Activated effector memory CD4-positive, alpha-beta T cell treated with Interleukin-2 at 50 U/mL for 16 hours (primary cell): Measurements from ENCODE around the gene GTF3C5.
"Not testable (repeated sequence)": the region's sequence is repeated elsewhere in the genome, so short reads cannot be mapped to it uniquely, and the experiment has no call there.

Source experiments
- DNase-seq: peaks from one replicate; pipeline ENCODE4 v3.0.0-alpha.2; 2020

The GTF3C5 gene

GRCh38 chr9:133031496-133031911 is 707 bp downstream of the GTF3C5 start:
- no peak for DNase-seq

GRCh38 chr9:133032171-133032570 is 1.4 kb downstream of the GTF3C5 start:
- no peak for DNase-seq

GRCh38 chr9:133035669-133036068 is 4.9 kb downstream of the GTF3C5 start:
- no peak for DNase-seq

- no peak for DNase-seq
Observed at GRCh38 chr9:133037775-133038515, 7.1 kb downstream of the GTF3C5 start.

GRCh38 chr9:133040892-133041479 is 10.2 kb downstream of the GTF3C5 start:
- not testable (repeated sequence) for DNase-seq

- DNase-seq: no peak
Observed at GRCh38 chr9:133041958-133042357, 11.2 kb downstream of the GTF3C5 start.

GRCh38 chr9:133042676-133043075 is 11.9 kb downstream of the GTF3C5 start:
- no peak for DNase-seq

GRCh38 chr9:133043449-133044035 is 12.7 kb downstream of the GTF3C5 start:
- DNase-seq: no peak

- no peak for DNase-seq
Observed at GRCh38 chr9:133044125-133044524, 13.3 kb downstream of the GTF3C5 start.

GRCh38 chr9:133044661-133045060 is 13.9 kb downstream of the GTF3C5 start:
- DNase-seq: no peak

- no peak for DNase-seq
Observed at GRCh38 chr9:133045132-133045531, 14.3 kb downstream of the GTF3C5 start.

GRCh38 chr9:133046196-133046899 is 15.6 kb downstream of the GTF3C5 start:
- no peak for DNase-seq

- DNase-seq: no peak
Observed at GRCh38 chr9:133046900-133047295, 16.1 kb downstream of the GTF3C5 start.

GRCh38 chr9:133048595-133048994 is 17.8 kb downstream of the GTF3C5 start:
- DNase-seq: no peak

- DNase-seq: no peak
Observed at GRCh38 chr9:133049043-133049442, 18.2 kb downstream of the GTF3C5 start.

GRCh38 chr9:133050142-133050541 is 19.3 kb downstream of the GTF3C5 start:
- DNase-seq: no peak

GRCh38 chr9:133050781-133051180 is 20.0 kb downstream of the GTF3C5 start:
- no peak for DNase-seq

- no peak for DNase-seq
Observed at GRCh38 chr9:133051281-133051900, 20.6 kb downstream of the GTF3C5 start.

- no peak for DNase-seq
Observed at GRCh38 chr9:133051966-133052539, 21.3 kb downstream of the GTF3C5 start.

GRCh38 chr9:133054194-133054890 is 23.5 kb downstream of the GTF3C5 start:
- no peak for DNase-seq

GRCh38 chr9:133054966-133055365 is 24.2 kb downstream of the GTF3C5 start:
- DNase-seq: no peak

GRCh38 chr9:133055788-133056420 is 25.1 kb downstream of the GTF3C5 start:
- DNase-seq: no peak
